Midbrain (tissue), 1 donor: ENCODE measurements around the gene JPH3.

Experiments
- DNase-seq: peaks from one replicate; lab custom pipeline; 2025; lab: John Stamatoyannopoulos, UW

The JPH3 gene

DNA sequence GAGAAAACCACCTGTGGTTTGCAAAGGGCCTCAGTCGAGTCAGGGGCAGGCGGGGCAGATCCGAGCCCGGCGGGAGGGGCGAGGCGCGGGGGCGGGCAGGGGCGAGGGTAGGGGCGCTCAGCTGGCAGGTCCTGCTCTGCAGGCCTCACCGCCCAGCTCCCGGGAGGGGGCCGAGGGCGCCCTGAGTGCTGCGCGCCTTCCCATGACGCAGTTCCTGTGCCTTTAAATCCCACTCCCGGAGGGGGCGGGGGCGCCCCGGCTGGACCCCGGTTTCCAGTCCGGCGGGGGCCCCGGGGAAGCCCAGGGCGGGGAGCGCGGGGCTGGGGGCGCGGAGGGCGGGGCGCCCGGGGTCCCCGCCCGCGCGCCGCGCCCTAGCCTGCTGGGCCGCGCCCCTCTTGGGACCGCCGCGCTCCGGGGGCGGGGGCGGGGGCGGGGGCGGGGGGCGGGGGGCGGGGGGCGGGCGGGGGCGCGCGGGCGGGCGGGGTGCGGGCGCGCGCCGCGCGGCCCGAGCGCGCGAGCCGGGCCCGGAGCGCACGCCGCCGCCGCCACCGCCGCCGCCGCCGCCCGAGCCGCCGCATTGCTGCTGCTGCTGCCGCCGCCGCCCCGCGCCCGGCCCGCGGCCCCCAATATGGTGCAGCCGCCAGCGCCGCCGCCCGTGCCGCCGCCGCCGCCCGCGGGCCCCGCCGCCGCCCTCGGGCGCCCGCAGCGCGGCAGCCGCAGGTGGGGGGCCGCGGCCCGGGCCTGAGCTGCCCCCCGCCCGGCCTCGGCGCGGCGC is at the start of gene JPH3:
TSS of gene JPH3 (plus strand) at position 508 of the 775 bp plus-strand sequence. CDS start 639 bp downstream, outside the sequence.
- no peak for DNase-seq

GRCh38 chr16:87552772-87553573 is 49.3 kb upstream of the JPH3 start:
- DNase-seq, result no peak

GRCh38 chr16:87554754-87555427 is 47.4 kb upstream of the JPH3 start:
- no peak for DNase-seq

DNA sequence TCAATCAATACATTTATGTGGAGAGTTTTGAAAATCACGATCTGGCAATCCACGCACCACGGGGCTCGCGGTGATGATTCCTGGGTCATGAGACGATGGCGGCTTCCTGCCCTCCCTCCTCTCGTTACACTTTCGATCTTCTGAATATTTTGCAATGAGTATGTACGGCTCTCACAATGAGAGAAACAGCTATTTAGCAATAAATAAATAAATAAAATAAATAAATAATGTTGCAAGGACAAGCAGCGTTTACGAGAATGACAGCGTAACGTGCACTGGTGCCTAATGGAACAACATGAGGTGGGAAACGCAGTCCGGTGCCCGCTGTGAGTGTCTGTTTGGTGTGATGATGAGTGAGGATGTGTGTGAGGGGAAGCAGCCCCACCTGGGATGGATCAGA is 46.7 kb upstream of the JPH3 start:
- no peak for DNase-seq

DNA sequence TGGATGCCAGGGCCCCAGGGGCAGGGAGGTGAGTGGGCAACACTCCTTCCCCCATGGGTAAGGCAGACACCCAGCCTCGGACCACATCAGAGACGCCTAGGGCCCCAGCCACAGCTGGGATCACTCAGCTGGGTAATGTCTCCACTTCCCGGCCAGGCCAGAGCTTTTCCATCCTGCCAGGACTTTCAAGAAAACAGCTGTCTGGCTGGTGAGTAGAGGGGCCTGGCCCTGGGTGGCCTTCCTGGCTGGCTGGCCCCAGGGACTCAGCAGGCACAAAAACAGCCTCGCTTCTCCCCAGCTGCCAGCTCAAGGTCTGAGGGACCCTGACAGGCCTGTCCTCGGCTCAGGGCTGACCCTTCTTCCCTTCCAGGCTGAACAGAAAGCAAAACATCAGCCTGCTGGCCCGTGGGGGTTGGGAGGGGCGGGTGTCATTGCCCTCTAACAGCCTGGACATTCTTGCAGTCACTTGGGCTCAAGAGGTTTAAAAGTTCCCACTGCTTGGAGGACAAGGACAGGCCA is 45.3 kb upstream of the JPH3 start:
- DNase-seq, result no peak

DNA sequence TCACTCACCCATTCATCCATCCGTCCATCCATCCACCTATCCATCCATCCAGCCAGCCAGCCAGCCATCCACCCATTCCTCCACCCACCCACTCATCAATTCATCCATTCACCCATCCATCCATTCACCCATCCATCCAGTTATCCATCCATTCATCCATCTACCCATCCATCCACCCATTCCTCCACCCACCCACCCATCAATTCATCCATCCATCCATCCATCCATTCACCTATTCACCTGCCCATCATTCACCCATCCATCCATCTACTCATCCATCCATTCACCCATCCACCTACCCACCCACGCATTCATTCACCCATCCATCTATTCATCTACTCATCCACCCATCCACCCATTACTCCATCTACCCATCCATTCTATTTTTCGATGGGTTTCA is 43.6 kb upstream of the JPH3 start:
- DNase-seq, result no peak

GRCh38 chr16:87559945-87560344 is 42.4 kb upstream of the JPH3 start:
- no peak for DNase-seq

GRCh38 chr16:87560428-87561199 is 41.7 kb upstream of the JPH3 start:
- no peak for DNase-seq

DNA sequence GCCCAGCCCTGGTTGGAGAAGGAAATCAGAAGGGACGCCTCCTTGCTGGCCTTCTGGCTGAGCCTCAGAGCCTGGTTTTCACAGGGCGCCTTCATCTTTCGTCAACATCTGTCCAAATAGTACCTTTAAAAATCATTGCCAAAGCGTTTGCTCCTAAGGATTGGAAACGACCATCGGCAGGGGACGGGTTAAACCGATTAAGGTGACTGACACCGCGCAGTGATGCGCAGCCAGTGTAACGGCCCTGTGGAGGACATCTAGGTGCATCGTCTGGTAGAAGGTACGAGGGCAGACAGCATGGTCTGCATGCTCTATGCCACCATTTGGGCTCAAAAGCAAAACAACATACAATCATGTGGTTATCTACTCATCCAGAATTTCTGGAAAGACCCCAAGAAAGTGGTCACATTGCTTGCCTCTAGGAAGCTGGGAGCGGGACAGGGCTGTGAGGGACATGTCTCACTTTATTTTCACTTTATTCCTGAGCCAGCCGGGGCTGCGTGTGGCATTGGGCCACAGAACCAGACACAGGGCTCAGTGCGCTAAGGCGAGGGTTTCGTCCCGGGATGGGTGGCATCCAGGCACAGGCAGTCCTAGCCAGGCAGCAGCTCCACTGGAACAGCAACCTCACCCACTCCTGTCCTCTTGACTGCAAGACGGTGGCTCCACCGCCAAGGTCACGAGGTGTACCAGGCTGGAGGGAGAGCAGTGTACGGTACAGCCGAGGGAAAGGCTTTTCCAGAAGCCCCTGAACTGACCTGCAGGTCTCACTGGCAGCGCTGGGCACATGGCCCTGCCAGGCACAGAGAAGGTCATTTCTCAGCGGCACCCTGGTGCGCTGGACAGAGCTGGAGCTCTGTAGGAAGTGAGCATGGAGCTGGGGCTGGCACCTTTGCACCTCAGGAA is 40.9 kb upstream of the JPH3 start:
- DNase-seq, result no peak

- DNase-seq, result no peak
Observed at GRCh38 chr16:87562201-87562600, 40.1 kb upstream of the JPH3 start.

- DNase-seq, result no peak
Observed at GRCh38 chr16:87563022-87563421, 39.3 kb upstream of the JPH3 start.

- DNase-seq, result no peak
Observed at GRCh38 chr16:87563714-87564523, 38.4 kb upstream of the JPH3 start.

GRCh38 chr16:87564524-87564778 is 37.9 kb upstream of the JPH3 start:
- DNase-seq, result no peak

GRCh38 chr16:87569601-87570571 is 32.4 kb upstream of the JPH3 start:
- no peak for DNase-seq

DNA sequence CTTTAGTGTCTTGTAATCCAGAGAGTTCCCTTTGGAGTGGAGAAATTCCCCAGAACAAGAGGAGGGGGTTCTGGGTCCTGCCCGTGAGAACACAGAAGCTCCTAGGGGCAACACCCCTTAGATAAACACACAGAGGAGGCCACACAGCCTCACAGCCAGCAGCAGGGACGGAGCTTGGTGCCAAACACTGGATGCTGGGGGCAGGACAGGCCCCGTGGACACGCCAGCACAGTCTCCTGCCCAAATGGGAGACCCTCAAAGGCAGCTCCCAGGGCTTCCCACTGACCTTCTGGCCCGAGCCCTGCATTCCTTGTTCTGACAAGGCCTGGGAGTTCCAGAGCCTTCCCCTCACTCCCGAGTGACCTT is 31.8 kb upstream of the JPH3 start:
- no peak for DNase-seq

GRCh38 chr16:87570938-87571867 is 31.1 kb upstream of the JPH3 start:
- peak; percentile 24 for DNase-seq

DNA sequence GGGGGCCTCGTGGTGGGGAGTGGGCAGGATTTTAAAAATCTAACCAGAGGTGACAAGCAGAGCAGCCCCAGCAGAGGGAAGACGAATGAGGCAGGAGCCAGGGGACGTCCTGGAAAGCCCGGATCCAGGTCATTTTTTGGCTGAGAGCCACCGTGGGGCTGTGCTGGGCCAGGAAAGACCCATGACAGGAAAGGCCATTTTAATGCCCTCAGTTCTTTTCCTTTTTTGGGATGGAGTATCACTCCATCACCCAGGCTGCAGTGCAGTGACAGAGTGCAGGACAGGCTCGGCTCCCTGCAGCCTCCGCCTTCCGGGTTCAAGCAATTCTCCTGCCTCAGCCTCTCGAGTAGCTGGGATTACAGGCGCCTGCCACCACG is 30.5 kb upstream of the JPH3 start:
- no peak for DNase-seq

GRCh38 chr16:87572959-87573358 is 29.3 kb upstream of the JPH3 start:
- no peak for DNase-seq
